Coronary artery (tissue), 2 donors: Measurements from ENCODE around the gene ZCCHC7.
"Not testable (repeated sequence)": the region's sequence is repeated elsewhere in the genome, so short reads cannot be mapped to it uniquely, and the experiment has no call there.

Source experiments
- DNase-seq: peaks from one replicate; pipeline ENCODE4 v3.0.0-alpha.2; 2017; ENCODE audit warnings: low spot score
- H3K27ac ChIP-seq, 2 donors: fragments of 200-600 bp; sonication (generic); one replicate each; pipeline ENCODE4 v1.5.1; 2016 to 2019
- H3K4me3 ChIP-seq: fragments of 200-600 bp; sonication (generic); 2 replicates; pipeline ENCODE4 v1.5.1; 2016; ENCODE audit warnings: mild to moderate bottlenecking, moderate library complexity
- TF ChIP-seq, protein P1 (sequence below): fragments of 200-600 bp; sonication (generic); IDR thresholded peaks from one replicate; pipeline ENCODE4 v1.5.1; 2019; ENCODE audit warnings: antibody characterized with exemption

ZCCHC7 gene

DNA sequence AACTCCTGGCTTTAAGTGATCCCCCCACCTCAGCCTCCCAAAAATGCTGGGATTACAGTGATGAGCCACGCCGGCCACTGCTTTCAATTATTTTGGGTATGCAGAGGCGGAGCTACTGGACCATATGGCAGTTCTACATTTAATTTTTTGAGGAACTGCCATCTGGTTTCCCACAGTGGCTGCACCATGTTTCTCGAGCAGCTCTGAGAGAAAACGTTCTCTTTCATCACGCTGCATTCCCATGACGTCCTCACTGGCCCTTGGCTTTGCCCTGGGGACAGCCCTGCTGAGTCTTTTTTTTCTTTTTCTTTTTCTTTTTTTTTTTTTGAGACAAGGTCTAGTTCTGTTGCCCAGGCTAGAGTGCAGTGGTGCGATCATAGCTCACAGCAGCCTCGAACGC, 266.6 kb downstream of the ZCCHC7 start:
- no peak for DNase-seq
- Histone ChIP-seq H3K4me3 (no peak overlapping the region), H3K27ac (no peak overlapping the region)
- TF ChIP-seq, protein P1, sequence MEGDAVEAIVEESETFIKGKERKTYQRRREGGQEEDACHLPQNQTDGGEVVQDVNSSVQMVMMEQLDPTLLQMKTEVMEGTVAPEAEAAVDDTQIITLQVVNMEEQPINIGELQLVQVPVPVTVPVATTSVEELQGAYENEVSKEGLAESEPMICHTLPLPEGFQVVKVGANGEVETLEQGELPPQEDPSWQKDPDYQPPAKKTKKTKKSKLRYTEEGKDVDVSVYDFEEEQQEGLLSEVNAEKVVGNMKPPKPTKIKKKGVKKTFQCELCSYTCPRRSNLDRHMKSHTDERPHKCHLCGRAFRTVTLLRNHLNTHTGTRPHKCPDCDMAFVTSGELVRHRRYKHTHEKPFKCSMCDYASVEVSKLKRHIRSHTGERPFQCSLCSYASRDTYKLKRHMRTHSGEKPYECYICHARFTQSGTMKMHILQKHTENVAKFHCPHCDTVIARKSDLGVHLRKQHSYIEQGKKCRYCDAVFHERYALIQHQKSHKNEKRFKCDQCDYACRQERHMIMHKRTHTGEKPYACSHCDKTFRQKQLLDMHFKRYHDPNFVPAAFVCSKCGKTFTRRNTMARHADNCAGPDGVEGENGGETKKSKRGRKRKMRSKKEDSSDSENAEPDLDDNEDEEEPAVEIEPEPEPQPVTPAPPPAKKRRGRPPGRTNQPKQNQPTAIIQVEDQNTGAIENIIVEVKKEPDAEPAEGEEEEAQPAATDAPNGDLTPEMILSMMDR, result no peak

- Histone ChIP-seq H3K27ac (no peak overlapping the region), H3K4me3 (no peak overlapping the region)
- DNase-seq, result no peak
- TF ChIP-seq, protein P1, result no peak
Observed at GRCh38 chr9:37390759-37391158, 270.4 kb downstream of the ZCCHC7 start.

DNA sequence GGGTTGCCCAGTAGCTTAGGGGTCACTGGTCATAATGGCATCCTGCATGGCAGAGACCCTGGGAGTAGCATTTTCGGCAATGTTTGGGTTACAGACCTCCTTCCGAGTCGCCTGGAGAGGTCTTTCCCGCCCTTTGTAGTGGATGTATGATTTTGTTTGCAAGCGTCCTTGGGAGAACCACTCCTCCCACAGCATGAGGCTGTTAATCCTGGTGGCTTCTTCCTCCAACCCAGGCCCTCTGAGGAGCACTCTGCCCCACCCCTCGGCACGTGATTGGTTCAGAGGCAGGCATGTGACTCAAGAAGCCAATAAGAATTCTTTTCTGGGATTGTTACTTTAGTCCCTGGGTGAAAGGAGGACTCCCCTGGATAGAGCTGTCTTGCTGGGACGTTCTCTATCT, 271.9 kb downstream of the ZCCHC7 start:
- Histone ChIP-seq H3K4me3 (no peak overlapping the region), H3K27ac (no peak overlapping the region)
- TF ChIP-seq, protein P1, result no peak
- no peak for DNase-seq

DNA sequence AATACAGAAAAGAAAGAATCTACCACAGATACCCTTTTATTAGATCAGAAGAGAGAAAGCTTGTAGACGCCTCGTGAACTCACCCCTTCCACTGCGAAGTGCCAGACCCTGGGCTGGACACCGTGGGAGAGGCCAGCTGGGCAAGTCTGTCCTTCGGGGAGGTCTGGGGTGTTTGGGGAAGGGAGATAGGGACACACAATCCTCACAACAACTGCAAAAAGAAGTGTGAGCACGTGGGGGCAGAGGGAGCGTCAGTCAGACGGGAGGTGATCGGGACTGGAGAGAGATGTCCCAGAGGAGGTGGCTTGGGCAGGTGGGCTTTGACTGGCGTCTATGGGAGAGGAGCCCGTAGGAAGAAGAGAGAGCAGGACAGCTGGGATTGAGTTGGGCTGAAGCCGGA, 274.9 kb downstream of the ZCCHC7 start:
- no peak overlapping the region for H3K27ac ChIP-seq
- no peak overlapping the region for H3K4me3 ChIP-seq
- DNase-seq, result no peak
- TF ChIP-seq, protein P1, result no peak

GRCh38 chr9:37395663-37396062, 275.3 kb downstream of the ZCCHC7 start:
- H3K27ac ChIP-seq, result no peak overlapping the region
- TF ChIP-seq, protein P1, result no peak
- DNase-seq, result no peak
- H3K4me3 ChIP-seq, result no peak overlapping the region

DNA sequence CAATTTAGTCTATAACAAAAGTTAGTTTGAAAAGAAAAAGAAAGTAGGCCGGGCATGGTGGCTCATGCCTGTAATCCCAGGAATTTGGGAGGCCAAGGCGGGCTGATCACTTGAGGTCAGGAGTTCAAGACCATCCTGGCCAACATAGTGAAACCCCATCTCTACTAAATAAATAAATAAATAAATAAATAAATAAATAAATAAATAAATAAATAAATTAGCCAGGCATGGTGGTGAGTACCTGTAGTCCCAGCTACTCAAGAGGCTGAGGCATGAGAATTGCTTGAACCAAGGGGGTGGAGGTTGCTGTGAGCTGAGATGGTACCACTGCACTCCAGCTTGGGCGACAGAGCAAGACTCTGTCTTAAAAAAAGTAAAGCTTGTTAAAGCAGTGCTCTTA, 277.6 kb downstream of the ZCCHC7 start:
- not testable (repeated sequence) for DNase-seq, H3K4me3 ChIP-seq, H3K27ac ChIP-seq

- DNase-seq, result no peak
- TF ChIP-seq, protein P1, result no peak
- Histone ChIP-seq H3K27ac (no peak overlapping the region), H3K4me3 (no peak overlapping the region)
Observed at GRCh38 chr9:37398464-37399025, 278.2 kb downstream of the ZCCHC7 start.

DNA sequence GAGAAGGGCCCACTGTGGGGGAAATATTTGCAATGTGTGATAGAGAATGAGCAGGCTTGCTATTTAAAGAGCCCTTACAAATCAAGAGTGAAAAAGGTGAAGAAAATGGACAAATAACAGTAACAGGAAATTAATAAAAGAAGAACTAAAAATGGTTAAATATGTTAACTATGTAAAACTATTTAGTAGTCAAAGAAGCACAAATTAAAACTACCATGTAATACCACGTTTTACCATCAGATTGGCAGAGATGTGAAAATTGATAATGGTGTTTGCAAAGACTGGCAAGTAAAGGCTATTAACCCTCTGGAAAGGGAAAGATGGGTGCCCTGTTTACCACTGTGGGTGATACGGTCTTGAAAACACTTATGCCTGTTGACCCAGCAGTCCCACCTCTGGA, 279.0 kb downstream of the ZCCHC7 start:
- no peak overlapping the region for H3K27ac ChIP-seq
- TF ChIP-seq, protein P1, result no peak
- DNase-seq, result no peak
- no peak overlapping the region for H3K4me3 ChIP-seq
